Activated naive CD8-positive, alpha-beta T cell treated with anti-CD3 and anti-CD28 coated beads, Interleukin-2, amount 50 U/mL, for 24 hours (primary cell): Measurements from ENCODE around the gene PCSK5.
"Not testable (repeated sequence)": the region's sequence is repeated elsewhere in the genome, so short reads cannot be mapped to it uniquely, and the experiment has no call there.

Source experiments
- ATAC-seq: fragments of 150-1000 bp; cut with Tn5 transposase; one replicate; pipeline ENCODE4 v1.10.0; 2021
- DNase-seq: peaks from one replicate; pipeline ENCODE4 v3.0.0; 2021
- H3K27ac Mint-ChIP-seq: one replicate; pipeline ENCODE4 v1.8.0; 2021; ENCODE audit warnings: mild to moderate bottlenecking, mixed read lengths
- H3K27me3 Mint-ChIP-seq: one replicate; pipeline ENCODE4 v1.8.0; 2021; ENCODE audit warnings: mixed read lengths
- H3K36me3 Mint-ChIP-seq: one replicate; pipeline ENCODE4 v1.8.0; 2021; ENCODE audit warnings: low read depth, mixed read lengths
- H3K4me1 Mint-ChIP-seq: one replicate; pipeline ENCODE4 v1.8.0; 2021; ENCODE audit warnings: mixed read lengths
- H3K4me3 Mint-ChIP-seq: one replicate; pipeline ENCODE4 v1.8.0; 2021; ENCODE audit warnings: mild to moderate bottlenecking, moderate library complexity, mixed read lengths
- H3K9me3 Mint-ChIP-seq: one replicate; pipeline ENCODE4 v1.8.0; 2021; ENCODE audit warnings: mixed read lengths

The PCSK5 gene

GRCh38 chr9:75900893-75901524, 10.5 kb downstream of the PCSK5 start:
- H3K4me1 Mint-ChIP-seq, result peaks cover 23% of the 10 kb centered on the region
- not testable (repeated sequence) for H3K9me3 Mint-ChIP-seq, H3K4me3 Mint-ChIP-seq, H3K27me3 Mint-ChIP-seq, H3K36me3 Mint-ChIP-seq, H3K27ac Mint-ChIP-seq, DNase-seq, ATAC-seq

- Mint-ChIP-seq H3K27ac (no peak overlapping the region), H3K9me3 (peaks cover 12% of the 10 kb centered on the region), H3K27me3 (no peaks in the 10 kb centered on the region), H3K36me3 (peaks cover 7% of the 10 kb centered on the region), H3K4me3 (no peak overlapping the region), H3K4me1 (peaks cover 15% of the 10 kb centered on the region)
- ATAC-seq (peak; percentile 54), DNase-seq (no peak)
Measured at GRCh38 chr9:75903785-75904360, 13.4 kb downstream of the PCSK5 start.

- H3K4me3 Mint-ChIP-seq, result no peak overlapping the region
- H3K27ac Mint-ChIP-seq, result no peak overlapping the region
- H3K9me3 Mint-ChIP-seq, result peaks cover 12% of the 10 kb centered on the region
- no peaks in the 10 kb centered on the region for H3K27me3 Mint-ChIP-seq
- peaks cover 15% of the 10 kb centered on the region for H3K4me1 Mint-ChIP-seq
- DNase-seq (no peak), ATAC-seq (no peak)
- H3K36me3 Mint-ChIP-seq, result peaks cover 7% of the 10 kb centered on the region
Measured at GRCh38 chr9:75904364-75904763, 13.9 kb downstream of the PCSK5 start.

GRCh38 chr9:75906531-75906930, 16.1 kb downstream of the PCSK5 start:
- Mint-ChIP-seq H3K27ac (no peak overlapping the region), H3K4me3 (no peak overlapping the region)

GRCh38 chr9:75907329-75907728, 16.9 kb downstream of the PCSK5 start:
- H3K27me3 Mint-ChIP-seq, result no peaks in the 10 kb centered on the region
- H3K4me1 Mint-ChIP-seq, result peaks cover 33% of the 10 kb centered on the region
- no peak overlapping the region for H3K4me3 Mint-ChIP-seq
- H3K9me3 Mint-ChIP-seq, result peaks cover 4% of the 10 kb centered on the region
- ATAC-seq (no peak), DNase-seq (no peak)
- no peak overlapping the region for H3K27ac Mint-ChIP-seq
- peaks cover 2% of the 10 kb centered on the region for H3K36me3 Mint-ChIP-seq

More at GRCh38 chr9:75906531-75906930, 16.1 kb downstream of the PCSK5 start:
- Mint-ChIP-seq H3K27me3 (no peaks in the 10 kb centered on the region), H3K4me1 (peaks cover 25% of the 10 kb centered on the region), H3K9me3 (peaks cover 6% of the 10 kb centered on the region), H3K36me3 (peaks cover 2% of the 10 kb centered on the region)
- DNase-seq, result no peak
- ATAC-seq, result no peak

- ATAC-seq (no peak), DNase-seq (no peak)
- Mint-ChIP-seq H3K9me3 (peaks cover 4% of the 10 kb centered on the region), H3K27ac (no peak overlapping the region), H3K4me3 (no peak overlapping the region), H3K4me1 (peaks cover 34% of the 10 kb centered on the region), H3K27me3 (no peaks in the 10 kb centered on the region), H3K36me3 (peaks cover 2% of the 10 kb centered on the region)
Measured at GRCh38 chr9:75907923-75908322, 17.4 kb downstream of the PCSK5 start.

GRCh38 chr9:75909776-75910175, 19.3 kb downstream of the PCSK5 start:
- Mint-ChIP-seq H3K36me3 (peaks cover 2% of the 10 kb centered on the region), H3K27me3 (no peaks in the 10 kb centered on the region), H3K9me3 (peaks cover 4% of the 10 kb centered on the region), H3K4me1 (peaks cover 27% of the 10 kb centered on the region), H3K27ac (no peak overlapping the region), H3K4me3 (no peak overlapping the region)
- no peak for DNase-seq
- ATAC-seq, result no peak

GRCh38 chr9:75910731-75911130, 20.3 kb downstream of the PCSK5 start:
- Mint-ChIP-seq H3K36me3 (peaks cover 2% of the 10 kb centered on the region), H3K27ac (no peak overlapping the region), H3K4me1 (peaks cover 24% of the 10 kb centered on the region), H3K4me3 (no peak overlapping the region), H3K9me3 (peaks cover 4% of the 10 kb centered on the region), H3K27me3 (no peaks in the 10 kb centered on the region)
- no peak for ATAC-seq
- no peak for DNase-seq

- H3K4me1 Mint-ChIP-seq, result peaks cover 23% of the 10 kb centered on the region
- DNase-seq, result peak; percentile 18
- no peaks in the 10 kb centered on the region for H3K27me3 Mint-ChIP-seq
Measured at GRCh38 chr9:75911390-75911789, 20.9 kb downstream of the PCSK5 start.

GRCh38 chr9:75912951-75913350, 22.5 kb downstream of the PCSK5 start:
- Mint-ChIP-seq H3K9me3 (peaks cover 4% of the 10 kb centered on the region), H3K27me3 (no peaks in the 10 kb centered on the region), H3K36me3 (peaks cover 2% of the 10 kb centered on the region), H3K4me3 (no peak overlapping the region), H3K4me1 (peaks cover 21% of the 10 kb centered on the region), H3K27ac (no peak overlapping the region)
- DNase-seq (no peak), ATAC-seq (no peak)

More at GRCh38 chr9:75911390-75911789, 20.9 kb downstream of the PCSK5 start:
- Mint-ChIP-seq H3K4me3 (no peak overlapping the region), H3K9me3 (peaks cover 4% of the 10 kb centered on the region), H3K27ac (no peak overlapping the region), H3K36me3 (peaks cover 2% of the 10 kb centered on the region)
- peak; percentile 92 for ATAC-seq

GRCh38 chr9:75914002-75914401, 23.5 kb downstream of the PCSK5 start:
- peaks cover 21% of the 10 kb centered on the region for H3K4me1 Mint-ChIP-seq
- DNase-seq, result no peak
- ATAC-seq, result no peak

DNA sequence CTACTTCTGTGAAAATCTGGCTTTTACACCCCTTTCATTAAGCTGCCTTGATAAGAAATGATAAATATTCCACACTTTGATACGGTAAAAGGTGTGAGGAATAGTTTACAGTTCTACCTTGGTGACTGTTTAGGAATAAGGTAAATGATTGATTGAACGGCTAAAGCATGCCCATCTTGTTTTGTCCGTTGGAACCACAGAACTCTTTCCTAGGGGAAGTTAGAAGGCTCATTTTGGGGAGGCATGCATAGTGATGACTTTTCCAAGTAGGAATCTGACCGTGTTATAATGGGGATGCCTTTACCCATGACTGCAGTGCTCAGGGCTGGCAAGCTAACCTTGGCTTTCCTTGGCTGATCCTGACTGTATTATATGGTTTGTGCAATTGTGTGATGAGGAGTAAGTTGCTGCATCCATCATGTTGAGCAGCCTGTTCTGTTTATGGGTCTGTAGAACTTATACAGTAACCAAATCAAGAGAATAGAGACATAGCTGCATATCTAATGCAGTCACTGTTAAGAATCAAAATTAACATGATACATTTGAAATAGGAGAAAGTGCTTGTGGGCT, 24.5 kb downstream of the PCSK5 start:
- H3K9me3 Mint-ChIP-seq, result no peaks in the 10 kb centered on the region
- no peaks in the 10 kb centered on the region for H3K27me3 Mint-ChIP-seq
- no peaks in the 10 kb centered on the region for H3K36me3 Mint-ChIP-seq
- H3K4me1 Mint-ChIP-seq, result peaks cover 18% of the 10 kb centered on the region
- DNase-seq (no peak), ATAC-seq (no peak)
- H3K27ac Mint-ChIP-seq, result no peak overlapping the region
- no peak overlapping the region for H3K4me3 Mint-ChIP-seq

More at GRCh38 chr9:75914002-75914401, 23.5 kb downstream of the PCSK5 start:
- no peak overlapping the region for H3K27ac Mint-ChIP-seq
- H3K4me3 Mint-ChIP-seq, result no peak overlapping the region
- H3K36me3 Mint-ChIP-seq, result no peaks in the 10 kb centered on the region
- no peaks in the 10 kb centered on the region for H3K27me3 Mint-ChIP-seq
- H3K9me3 Mint-ChIP-seq, result no peaks in the 10 kb centered on the region

DNA sequence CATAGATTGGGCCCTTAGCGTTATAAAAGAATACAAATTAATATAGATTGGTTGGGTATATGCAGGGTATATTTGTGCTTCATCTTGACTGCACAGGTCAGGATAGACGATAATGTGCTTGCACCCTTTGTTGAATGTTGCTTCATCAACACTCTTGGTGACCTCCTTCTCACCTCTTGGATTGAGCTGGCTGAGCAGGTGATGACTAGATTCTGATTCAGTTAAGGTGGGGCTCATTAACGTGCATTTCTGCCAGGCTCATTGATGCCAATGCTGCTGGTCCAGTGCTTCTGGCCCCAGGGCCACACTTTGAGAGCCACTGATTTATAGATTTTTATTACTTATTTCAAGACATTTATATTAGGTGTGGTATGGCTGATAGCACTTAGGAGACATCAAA, 27.7 kb downstream of the PCSK5 start:
- Mint-ChIP-seq H3K36me3 (no peaks in the 10 kb centered on the region), H3K27me3 (no peaks in the 10 kb centered on the region), H3K27ac (no peak overlapping the region), H3K4me3 (no peak overlapping the region), H3K9me3 (no peaks in the 10 kb centered on the region), H3K4me1 (peaks cover 3% of the 10 kb centered on the region)
- DNase-seq (no peak), ATAC-seq (peak; percentile 49)

- Mint-ChIP-seq H3K27ac (no peak overlapping the region), H3K4me3 (no peak overlapping the region)
Measured at GRCh38 chr9:75918909-75919308, 28.4 kb downstream of the PCSK5 start.

GRCh38 chr9:75921391-75922127, 31.1 kb downstream of the PCSK5 start:
- H3K4me1 Mint-ChIP-seq, result peaks cover 3% of the 10 kb centered on the region
- no peaks in the 10 kb centered on the region for H3K27me3 Mint-ChIP-seq
- DNase-seq (no peak), ATAC-seq (no peak)
- H3K36me3 Mint-ChIP-seq, result no peaks in the 10 kb centered on the region
- H3K9me3 Mint-ChIP-seq, result peaks cover 5% of the 10 kb centered on the region
- no peak overlapping the region for H3K27ac Mint-ChIP-seq
- H3K4me3 Mint-ChIP-seq, result no peak overlapping the region

More at GRCh38 chr9:75918909-75919308, 28.4 kb downstream of the PCSK5 start:
- no peaks in the 10 kb centered on the region for H3K27me3 Mint-ChIP-seq
- H3K9me3 Mint-ChIP-seq, result peaks cover 3% of the 10 kb centered on the region
- H3K4me1 Mint-ChIP-seq, result peaks cover 3% of the 10 kb centered on the region
- no peak for DNase-seq
- H3K36me3 Mint-ChIP-seq, result no peaks in the 10 kb centered on the region
- ATAC-seq, result no peak
